NT2/D1 (cell line): Measurements from ENCODE around the gene VWCE.
A peak's percentile ranks its signal among the peaks of the same experiment; 100 is the strongest.

Source experiments
- DNase-seq: peaks from one replicate; pipeline ENCODE4 v3.0.0-alpha.2; 2011; ENCODE audit warnings: low read depth, low spot score
- H3K27me3 ChIP-seq: 2 replicates; pipeline ENCODE4 v1.6.0; 2011; ENCODE audit warnings: mild to moderate bottlenecking; ENCODE audit not compliant: insufficient read length, insufficient read depth
- H3K36me3 ChIP-seq: 2 replicates; pipeline ENCODE4 v1.6.1; 2011; ENCODE audit warnings: mild to moderate bottlenecking, low read length, mixed read lengths; ENCODE audit not compliant: insufficient read depth, insufficient read length
- H3K4me1 ChIP-seq: 2 replicates; pipeline ENCODE4 v1.5.1; 2011; ENCODE audit not compliant: insufficient read depth, insufficient read length
- H3K4me3 ChIP-seq: 2 replicates; pipeline ENCODE4 v1.5.1; 2011; ENCODE audit warnings: low read depth; ENCODE audit not compliant: insufficient read length
- H3K9ac ChIP-seq: 2 replicates; pipeline ENCODE4 v1.6.0; 2011; ENCODE audit warnings: low read depth; ENCODE audit not compliant: insufficient read length
- H3K9me3 ChIP-seq: 2 replicates; pipeline ENCODE4 v1.5.1; 2011; ENCODE audit warnings: mild to moderate bottlenecking, low read length; ENCODE audit not compliant: insufficient read depth
- SUZ12 ChIP-seq: IDR thresholded peaks from 2 replicates; pipeline ENCODE4 v1.6.1; 2011; ENCODE audit not compliant: insufficient read length, insufficient read depth; ENCODE audit errors: extremely low read depth
- YY1 ChIP-seq: IDR thresholded peaks from 2 replicates; pipeline ENCODE4 v1.6.1; 2011; ENCODE audit not compliant: insufficient read length, insufficient read depth
- ZNF274 ChIP-seq: IDR thresholded peaks from 2 replicates; pipeline ENCODE4 v1.6.1; 2011; ENCODE audit warnings: mild to moderate bottlenecking, low read depth, low read length

The VWCE gene

GRCh38 chr11:61278001-61278470 is 17.1 kb downstream of the VWCE start:
- H3K4me1 ChIP-seq: peaks cover 37% of the 10 kb centered on the region
- peak overlapping the region; percentile 12 for H3K9ac ChIP-seq
- DNase-seq: no peak
- peaks cover 10% of the 10 kb centered on the region for H3K27me3 ChIP-seq
- H3K36me3 ChIP-seq: peaks cover 47% of the 10 kb centered on the region
- no peaks in the 10 kb centered on the region for H3K9me3 ChIP-seq
- no peak overlapping the region for H3K4me3 ChIP-seq
- TF ChIP-seq YY1: no peak
- TF ChIP-seq ZNF274: no peak
- TF ChIP-seq SUZ12: no peak

- peaks cover 46% of the 10 kb centered on the region for H3K36me3 ChIP-seq
- peak overlapping the region; percentile 12 for H3K9ac ChIP-seq
- H3K4me3 ChIP-seq: no peak overlapping the region
- H3K4me1 ChIP-seq: peaks cover 37% of the 10 kb centered on the region
- DNase-seq: no peak
- no peaks in the 10 kb centered on the region for H3K9me3 ChIP-seq
- TF ChIP-seq YY1: no peak
- TF ChIP-seq SUZ12: no peak
- peaks cover 5% of the 10 kb centered on the region for H3K27me3 ChIP-seq
Measured at GRCh38 chr11:61277186-61278000, 17.7 kb downstream of the VWCE start.

GRCh38 chr11:61275191-61275590 is 19.9 kb downstream of the VWCE start:
- Histone ChIP-seq H3K4me1 (peaks cover 21% of the 10 kb centered on the region), H3K27me3 (no peaks in the 10 kb centered on the region), H3K9me3 (no peaks in the 10 kb centered on the region), H3K9ac (no peak overlapping the region), H3K36me3 (peaks cover 38% of the 10 kb centered on the region), H3K4me3 (no peak overlapping the region)
- no peak for DNase-seq
- TF ChIP-seq SUZ12 (no peak), YY1 (no peak), ZNF274 (no peak)

GRCh38 chr11:61274084-61274483 is 21.0 kb downstream of the VWCE start:
- peaks cover 34% of the 10 kb centered on the region for H3K36me3 ChIP-seq
- H3K9ac ChIP-seq: no peak overlapping the region

GRCh38 chr11:61273178-61274078 is 21.7 kb downstream of the VWCE start:
- DNase-seq: no peak
- H3K4me1 ChIP-seq: peaks cover 19% of the 10 kb centered on the region
- TF ChIP-seq YY1 (no peak), ZNF274 (no peak), SUZ12 (no peak)
- H3K4me3 ChIP-seq: no peak overlapping the region
- no peaks in the 10 kb centered on the region for H3K27me3 ChIP-seq
- H3K36me3 ChIP-seq: peaks cover 39% of the 10 kb centered on the region
- no peaks in the 10 kb centered on the region for H3K9me3 ChIP-seq
- H3K9ac ChIP-seq: no peak overlapping the region

More at GRCh38 chr11:61274084-61274483, 21.0 kb downstream of the VWCE start:
- H3K9me3 ChIP-seq: no peaks in the 10 kb centered on the region
- no peak overlapping the region for H3K4me3 ChIP-seq
- no peak for TF ChIP-seq SUZ12
- no peak for TF ChIP-seq ZNF274
- TF ChIP-seq YY1: no peak
- DNase-seq: no peak
- H3K4me1 ChIP-seq: peaks cover 20% of the 10 kb centered on the region
- H3K27me3 ChIP-seq: no peaks in the 10 kb centered on the region

- Histone ChIP-seq H3K4me1 (peaks cover 15% of the 10 kb centered on the region), H3K36me3 (peaks cover 39% of the 10 kb centered on the region), H3K27me3 (no peaks in the 10 kb centered on the region), H3K9me3 (no peaks in the 10 kb centered on the region), H3K4me3 (no peak overlapping the region), H3K9ac (no peak overlapping the region)
- no peak for DNase-seq
- TF ChIP-seq YY1 (no peak), SUZ12 (no peak), ZNF274 (no peak)
Measured at GRCh38 chr11:61272731-61273130, 22.4 kb downstream of the VWCE start.
